GM23338 (cell line): Measurements from ENCODE around the gene CACNA1C. TPM values are rescaled to one million over a fixed set of nuclear protein-coding genes. Genes with fewer than 3 reads are reported as not detected.

Experiments
- ATAC-seq: fragments of 200-7000 bp; cut with Tn5 transposase; 3 replicates; pipeline ENCODE4 v1.9.1; 2020
- DNase-seq: peaks from one replicate; pipeline ENCODE4 v3.0.0-alpha.2; 2015; ENCODE audit warnings: low spot score
- H2AFZ ChIP-seq: fragments of 200-600 bp; sonication (generic); 2 replicates; pipeline ENCODE4 v1.8.0; 2016; ENCODE audit warnings: antibody characterized with exemption, mild to moderate bottlenecking, moderate library complexity
- H3F3A ChIP-seq: fragments of 200-600 bp; sonication (generic); replicated peaks from 2 replicates; pipeline ENCODE4 v1.8.0; 2017; ENCODE audit warnings: antibody characterized with exemption, mixed run types, low read depth
- H3K27ac ChIP-seq: fragments of 200-600 bp; sonication (generic); 2 replicates; pipeline ENCODE4 v1.6.1; 2016; ENCODE audit warnings: low read depth
- H3K27me3 ChIP-seq: fragments of 200-600 bp; sonication (generic); 2 replicates; pipeline ENCODE4 v1.8.0; 2016; ENCODE audit warnings: mild to moderate bottlenecking, mixed run types, moderate library complexity; ENCODE audit not compliant: insufficient read depth
- H3K36me3 ChIP-seq: fragments of 200-600 bp; sonication (generic); 2 replicates; pipeline ENCODE4 v1.8.0; 2016; ENCODE audit warnings: mild to moderate bottlenecking; ENCODE audit not compliant: insufficient read depth
- H3K4me1 ChIP-seq: fragments of 200-600 bp; sonication (generic); 2 replicates; pipeline ENCODE4 v1.8.0; 2016; ENCODE audit warnings: mild to moderate bottlenecking, moderate library complexity; ENCODE audit not compliant: insufficient read depth
- H3K4me2 ChIP-seq: fragments of 200-600 bp; sonication (generic); 2 replicates; pipeline ENCODE4 v1.7.1; 2017; ENCODE audit warnings: mixed run types
- H3K4me3 ChIP-seq: fragments of 200-600 bp; sonication (generic); 2 replicates; pipeline ENCODE4 v1.6.1; 2016; ENCODE audit warnings: mixed run types
- H3K79me2 ChIP-seq: fragments of 200-600 bp; sonication (generic); replicated peaks from 2 replicates; pipeline ENCODE4 v1.8.0; 2017; ENCODE audit warnings: mild to moderate bottlenecking; ENCODE audit not compliant: insufficient read depth
- H3K9me2 ChIP-seq: fragments of 200-600 bp; sonication (generic); 2 replicates; pipeline ENCODE4 v1.8.0; 2017; ENCODE audit not compliant: insufficient read depth
- H4K20me1 ChIP-seq: fragments of 200-600 bp; sonication (generic); replicated peaks from 2 replicates; pipeline ENCODE4 v1.8.0; 2017; ENCODE audit warnings: mild to moderate bottlenecking; ENCODE audit not compliant: insufficient read depth
- H3K27ac Mint-ChIP-seq: 2 replicates; pipeline ENCODE4 v1.8.0; 2020; ENCODE audit warnings: inconsistent platforms, mild to moderate bottlenecking, moderate library complexity, mixed read lengths
- H3K27me3 Mint-ChIP-seq: 3 replicates; pipeline ENCODE4 v1.8.0; 2022; ENCODE audit warnings: low read depth, mild to moderate bottlenecking, moderate library complexity, mixed read lengths, inconsistent platforms; ENCODE audit not compliant: insufficient read depth, poor library complexity
- H3K36me3 Mint-ChIP-seq: 3 replicates; pipeline ENCODE4 v1.8.0; 2021; ENCODE audit warnings: low read depth, mild to moderate bottlenecking, inconsistent platforms, moderate library complexity, mixed read lengths
- H3K4me1 Mint-ChIP-seq: 3 replicates; pipeline ENCODE4 v1.8.0; 2020; ENCODE audit warnings: mild to moderate bottlenecking, inconsistent platforms, mixed read lengths
- H3K4me3 Mint-ChIP-seq: 3 replicates; pipeline ENCODE4 v1.8.0; 2021; ENCODE audit warnings: moderate library complexity, mild to moderate bottlenecking, inconsistent platforms, mixed read lengths
- H3K9me3 Mint-ChIP-seq: 3 replicates; pipeline ENCODE4 v1.8.0; 2020; ENCODE audit warnings: moderate library complexity, mild to moderate bottlenecking, inconsistent platforms, mixed read lengths
- CREB1 ChIP-seq: fragments of 250-450 bp; sonication (Bioruptor Pico); IDR thresholded peaks from 2 replicates; pipeline ENCODE4 v1.5.0; 2020; ENCODE audit warnings: low read depth, mild to moderate bottlenecking, moderate library complexity
- NANOG ChIP-seq: IDR thresholded peaks from 2 replicates; pipeline ENCODE4 v1.6.1; 2016; ENCODE audit warnings: antibody characterized with exemption, borderline replicate concordance
- POLR2AphosphoS5 ChIP-seq: IDR thresholded peaks from 2 replicates; pipeline ENCODE4 v1.6.1; 2016; ENCODE audit warnings: antibody characterized with exemption, low read depth
- polyA plus RNA-seq: library from polyadenylated mRNA; unstranded; fragments of >200 nt; fragmentation: Nextera tagmentation; extraction: Ambion mirVana; gene quantifications from 2 replicates; pipeline ENCODE4 v1.2.1, GENCODE V29; 2016
- total RNA-seq: library from RNA; depleted of rRNA; stranded (reverse); fragments of >200 nt; shearing (Covaris generic); gene quantifications from 2 replicates; pipeline ENCODE4 v1.2.3, GENCODE V29; 2014
- TF ChIP-seq, protein P1 (sequence below): fragments of 250-450 bp; sonication (Bioruptor Pico); IDR thresholded peaks from 2 replicates; pipeline ENCODE4 v1.5.0; 2020; ENCODE audit warnings: mild to moderate bottlenecking, moderate library complexity
- TF ChIP-seq, protein P2 (sequence below): IDR thresholded peaks from one replicate; pipeline ENCODE4 v1.6.1; 2018; ENCODE audit warnings: antibody characterized with exemption; ENCODE audit not compliant: unreplicated experiment

Gene CACNA1C
- total and polyA plus RNA-seq, 2 experiments from 2014 or later = 0.78 to 2.1 TPM

DNA sequence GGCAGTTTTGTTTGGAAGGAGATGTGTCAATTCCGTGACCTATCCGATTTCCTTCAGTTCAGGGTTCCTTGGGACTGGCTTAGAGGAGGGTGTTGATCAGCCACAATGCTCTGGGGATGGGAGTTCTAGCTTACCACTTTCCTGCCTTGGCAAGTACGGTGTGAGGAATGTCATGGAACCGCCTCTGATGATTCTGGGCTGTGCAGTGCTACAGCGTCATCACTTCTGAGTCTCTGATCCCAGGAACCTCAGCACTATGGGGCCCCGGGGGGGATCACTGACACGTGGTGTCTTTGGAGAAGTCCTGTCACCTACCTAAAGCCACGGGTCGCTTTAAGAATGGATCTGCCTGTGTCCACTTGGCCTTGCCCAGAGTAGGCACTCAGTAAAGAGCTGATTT is 470.5 kb downstream of the CACNA1C start (continued):
- TF ChIP-seq, protein P1, sequence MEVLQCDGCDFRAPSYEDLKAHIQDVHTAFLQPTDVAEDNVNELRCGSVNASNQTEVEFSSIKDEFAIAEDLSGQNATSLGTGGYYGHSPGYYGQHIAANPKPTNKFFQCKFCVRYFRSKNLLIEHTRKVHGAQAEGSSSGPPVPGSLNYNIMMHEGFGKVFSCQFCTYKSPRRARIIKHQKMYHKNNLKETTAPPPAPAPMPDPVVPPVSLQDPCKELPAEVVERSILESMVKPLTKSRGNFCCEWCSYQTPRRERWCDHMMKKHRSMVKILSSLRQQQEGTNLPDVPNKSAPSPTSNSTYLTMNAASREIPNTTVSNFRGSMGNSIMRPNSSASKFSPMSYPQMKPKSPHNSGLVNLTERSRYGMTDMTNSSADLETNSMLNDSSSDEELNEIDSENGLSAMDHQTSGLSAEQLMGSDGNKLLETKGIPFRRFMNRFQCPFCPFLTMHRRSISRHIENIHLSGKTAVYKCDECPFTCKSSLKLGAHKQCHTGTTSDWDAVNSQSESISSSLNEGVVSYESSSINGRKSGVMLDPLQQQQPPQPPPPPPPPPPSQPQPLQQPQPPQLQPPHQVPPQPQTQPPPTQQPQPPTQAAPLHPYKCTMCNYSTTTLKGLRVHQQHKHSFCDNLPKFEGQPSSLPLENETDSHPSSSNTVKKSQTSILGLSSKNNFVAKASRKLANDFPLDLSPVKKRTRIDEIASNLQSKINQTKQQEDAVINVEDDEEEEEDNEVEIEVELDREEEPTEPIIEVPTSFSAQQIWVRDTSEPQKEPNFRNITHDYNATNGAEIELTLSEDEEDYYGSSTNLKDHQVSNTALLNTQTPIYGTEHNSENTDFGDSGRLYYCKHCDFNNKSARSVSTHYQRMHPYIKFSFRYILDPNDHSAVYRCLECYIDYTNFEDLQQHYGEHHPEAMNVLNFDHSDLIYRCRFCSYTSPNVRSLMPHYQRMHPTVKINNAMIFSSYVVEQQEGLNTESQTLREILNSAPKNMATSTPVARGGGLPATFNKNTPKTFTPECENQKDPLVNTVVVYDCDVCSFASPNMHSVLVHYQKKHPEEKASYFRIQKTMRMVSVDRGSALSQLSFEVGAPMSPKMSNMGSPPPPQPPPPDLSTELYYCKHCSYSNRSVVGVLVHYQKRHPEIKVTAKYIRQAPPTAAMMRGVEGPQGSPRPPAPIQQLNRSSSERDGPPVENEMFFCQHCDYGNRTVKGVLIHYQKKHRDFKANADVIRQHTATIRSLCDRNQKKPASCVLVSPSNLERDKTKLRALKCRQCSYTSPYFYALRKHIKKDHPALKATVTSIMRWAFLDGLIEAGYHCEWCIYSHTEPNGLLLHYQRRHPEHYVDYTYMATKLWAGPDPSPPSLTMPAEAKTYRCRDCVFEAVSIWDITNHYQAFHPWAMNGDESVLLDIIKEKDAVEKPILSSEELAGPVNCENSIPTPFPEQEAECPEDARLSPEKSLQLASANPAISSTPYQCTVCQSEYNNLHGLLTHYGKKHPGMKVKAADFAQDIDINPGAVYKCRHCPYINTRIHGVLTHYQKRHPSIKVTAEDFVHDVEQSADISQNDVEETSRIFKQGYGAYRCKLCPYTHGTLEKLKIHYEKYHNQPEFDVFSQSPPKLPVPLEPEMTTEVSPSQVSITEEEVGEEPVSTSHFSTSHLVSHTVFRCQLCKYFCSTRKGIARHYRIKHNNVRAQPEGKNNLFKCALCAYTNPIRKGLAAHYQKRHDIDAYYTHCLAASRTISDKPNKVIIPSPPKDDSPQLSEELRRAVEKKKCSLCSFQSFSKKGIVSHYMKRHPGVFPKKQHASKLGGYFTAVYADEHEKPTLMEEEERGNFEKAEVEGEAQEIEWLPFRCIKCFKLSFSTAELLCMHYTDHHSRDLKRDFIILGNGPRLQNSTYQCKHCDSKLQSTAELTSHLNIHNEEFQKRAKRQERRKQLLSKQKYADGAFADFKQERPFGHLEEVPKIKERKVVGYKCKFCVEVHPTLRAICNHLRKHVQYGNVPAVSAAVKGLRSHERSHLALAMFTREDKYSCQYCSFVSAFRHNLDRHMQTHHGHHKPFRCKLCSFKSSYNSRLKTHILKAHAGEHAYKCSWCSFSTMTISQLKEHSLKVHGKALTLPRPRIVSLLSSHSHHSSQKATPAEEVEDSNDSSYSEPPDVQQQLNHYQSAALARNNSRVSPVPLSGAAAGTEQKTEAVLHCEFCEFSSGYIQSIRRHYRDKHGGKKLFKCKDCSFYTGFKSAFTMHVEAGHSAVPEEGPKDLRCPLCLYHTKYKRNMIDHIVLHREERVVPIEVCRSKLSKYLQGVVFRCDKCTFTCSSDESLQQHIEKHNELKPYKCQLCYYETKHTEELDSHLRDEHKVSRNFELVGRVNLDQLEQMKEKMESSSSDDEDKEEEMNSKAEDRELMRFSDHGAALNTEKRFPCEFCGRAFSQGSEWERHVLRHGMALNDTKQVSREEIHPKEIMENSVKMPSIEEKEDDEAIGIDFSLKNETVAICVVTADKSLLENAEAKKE (CRISPR knock-in tag) = no peak
- TF ChIP-seq NANOG = no peak

DNA sequence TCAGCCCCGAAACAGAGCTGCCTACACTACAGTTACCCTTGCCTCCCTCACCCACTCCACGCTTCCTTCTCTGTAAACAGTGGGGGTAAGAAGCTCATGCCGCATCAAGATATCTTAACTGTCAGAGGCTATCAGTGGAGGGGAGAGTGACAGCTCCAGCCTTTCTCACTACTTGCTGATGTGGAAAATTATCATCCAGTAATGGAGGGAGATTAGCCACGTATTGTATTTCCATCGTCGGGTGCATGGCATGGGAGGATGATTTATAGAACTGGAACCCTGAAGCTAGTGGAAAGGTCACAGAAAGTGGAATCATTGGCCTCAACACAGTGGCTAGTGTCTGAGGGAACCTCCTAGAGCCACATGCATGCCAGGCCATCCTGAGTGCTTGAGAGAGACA is 471.1 kb downstream of the CACNA1C start:
- H3K36me3 ChIP-seq = no peaks in the 10 kb centered on the region
- no peaks in the 10 kb centered on the region for H3K4me1 ChIP-seq
- H4K20me1 ChIP-seq = no peaks in the 10 kb centered on the region
- ATAC-seq (no peak), DNase-seq (no peak)
- no peak overlapping the region for H3K4me3 ChIP-seq
- H3K27ac Mint-ChIP-seq = no peak overlapping the region
- no peaks in the 10 kb centered on the region for H3K79me2 ChIP-seq
- H3K4me1 Mint-ChIP-seq = no peaks in the 10 kb centered on the region
- H3K4me3 Mint-ChIP-seq = no peak overlapping the region
- peaks cover 6% of the 10 kb centered on the region; the same call in 2 of the 3 replicates for H3K36me3 Mint-ChIP-seq
- no peaks in the 10 kb centered on the region for H3K27me3 ChIP-seq
- H3K9me2 ChIP-seq = peaks cover 2% of the 10 kb centered on the region; the same call in 1 of the 2 replicates
- no peak overlapping the region for H3K4me2 ChIP-seq
- H3F3A ChIP-seq = no peaks in the 10 kb centered on the region
- peaks cover 6% of the 10 kb centered on the region for H3K27me3 Mint-ChIP-seq
- no peak overlapping the region for H2AFZ ChIP-seq
- H3K9me3 Mint-ChIP-seq = peaks cover 5% of the 10 kb centered on the region; the same call in 2 of the 3 replicates
- no peak overlapping the region for H3K27ac ChIP-seq
- TF ChIP-seq CREB1 = no peak
- no peak for TF ChIP-seq POLR2AphosphoS5
- TF ChIP-seq, protein P2, sequence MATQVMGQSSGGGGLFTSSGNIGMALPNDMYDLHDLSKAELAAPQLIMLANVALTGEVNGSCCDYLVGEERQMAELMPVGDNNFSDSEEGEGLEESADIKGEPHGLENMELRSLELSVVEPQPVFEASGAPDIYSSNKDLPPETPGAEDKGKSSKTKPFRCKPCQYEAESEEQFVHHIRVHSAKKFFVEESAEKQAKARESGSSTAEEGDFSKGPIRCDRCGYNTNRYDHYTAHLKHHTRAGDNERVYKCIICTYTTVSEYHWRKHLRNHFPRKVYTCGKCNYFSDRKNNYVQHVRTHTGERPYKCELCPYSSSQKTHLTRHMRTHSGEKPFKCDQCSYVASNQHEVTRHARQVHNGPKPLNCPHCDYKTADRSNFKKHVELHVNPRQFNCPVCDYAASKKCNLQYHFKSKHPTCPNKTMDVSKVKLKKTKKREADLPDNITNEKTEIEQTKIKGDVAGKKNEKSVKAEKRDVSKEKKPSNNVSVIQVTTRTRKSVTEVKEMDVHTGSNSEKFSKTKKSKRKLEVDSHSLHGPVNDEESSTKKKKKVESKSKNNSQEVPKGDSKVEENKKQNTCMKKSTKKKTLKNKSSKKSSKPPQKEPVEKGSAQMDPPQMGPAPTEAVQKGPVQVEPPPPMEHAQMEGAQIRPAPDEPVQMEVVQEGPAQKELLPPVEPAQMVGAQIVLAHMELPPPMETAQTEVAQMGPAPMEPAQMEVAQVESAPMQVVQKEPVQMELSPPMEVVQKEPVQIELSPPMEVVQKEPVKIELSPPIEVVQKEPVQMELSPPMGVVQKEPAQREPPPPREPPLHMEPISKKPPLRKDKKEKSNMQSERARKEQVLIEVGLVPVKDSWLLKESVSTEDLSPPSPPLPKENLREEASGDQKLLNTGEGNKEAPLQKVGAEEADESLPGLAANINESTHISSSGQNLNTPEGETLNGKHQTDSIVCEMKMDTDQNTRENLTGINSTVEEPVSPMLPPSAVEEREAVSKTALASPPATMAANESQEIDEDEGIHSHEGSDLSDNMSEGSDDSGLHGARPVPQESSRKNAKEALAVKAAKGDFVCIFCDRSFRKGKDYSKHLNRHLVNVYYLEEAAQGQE = no peak
- TF ChIP-seq, protein P1 (CRISPR knock-in tag) = no peak
